ENCODE results near the gene FUT6.

FUT6 gene

DNA sequence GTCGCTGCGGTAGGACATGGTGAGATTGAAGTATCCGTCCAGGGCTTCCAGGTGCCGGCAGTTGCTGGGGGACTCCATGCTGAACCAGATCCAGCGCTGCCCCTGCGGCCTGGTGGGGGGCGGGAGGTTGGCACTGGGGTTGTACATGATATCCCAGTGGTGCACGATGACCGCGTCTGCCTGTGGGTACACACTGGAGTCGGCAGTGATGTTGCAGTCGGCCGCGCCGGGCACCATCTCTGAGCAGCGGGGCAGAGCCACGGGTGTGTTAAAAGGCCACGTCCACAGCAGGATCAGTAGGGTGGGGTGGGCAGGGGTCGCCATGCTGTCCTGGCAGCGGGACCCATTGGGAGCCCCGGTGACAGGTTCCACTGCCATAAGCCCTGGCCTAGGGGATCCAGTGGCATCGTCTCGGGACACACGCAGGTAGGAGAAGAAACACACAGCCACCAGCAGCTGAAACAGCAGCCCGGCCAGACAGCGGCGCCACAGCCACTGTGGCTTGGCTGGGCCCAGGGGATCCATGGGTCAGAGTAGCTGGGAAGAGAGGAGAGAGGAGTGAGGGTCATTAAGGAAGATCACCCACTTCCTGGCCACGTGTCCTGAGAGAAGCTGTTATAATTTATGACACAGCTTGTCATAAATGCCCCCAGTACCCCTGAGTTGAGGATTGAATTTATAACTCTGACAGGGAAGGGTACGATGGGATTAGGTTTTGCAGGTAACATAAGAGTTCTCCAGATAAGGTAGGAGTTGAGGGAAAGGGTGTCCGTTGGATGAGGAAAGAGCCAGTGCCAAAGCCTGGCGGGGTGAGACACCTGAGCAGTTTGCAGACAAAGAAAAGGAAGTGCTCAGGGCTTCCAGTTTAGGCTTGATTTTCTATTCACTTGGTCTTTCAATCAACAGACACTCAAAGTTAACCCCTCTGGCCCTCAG lies 28.0 kb upstream of the FUT6 start:
- H3K9me3 ChIP-seq (ENCODE audit: insufficient read depth, low read length) = no peaks in the 10 kb centered on the region
- H3K79me2 ChIP-seq (ENCODE audit: low read length) = no peaks in the 10 kb centered on the region
- no peak overlapping the region for H3K9ac ChIP-seq (ENCODE audit: low read length)
- H4K20me1 ChIP-seq (ENCODE audit: insufficient read depth, low read length) = no peaks in the 10 kb centered on the region
- H3K4me2 ChIP-seq (ENCODE audit: low read length) = no peak overlapping the region
- no peak overlapping the region for H3K4me3 ChIP-seq (ENCODE audit: low read length)
- H2AFZ ChIP-seq (ENCODE audit: low read depth, low read length) = no peak overlapping the region
- H3K27me3 ChIP-seq (ENCODE audit: low read depth, low read length) = no peaks in the 10 kb centered on the region; the same call in 1 of the 2 replicates
- H3K36me3 ChIP-seq (replicated peaks; ENCODE audit: low read depth, low read length) = no peaks in the 10 kb centered on the region
- H3K27ac ChIP-seq (ENCODE audit: low read length) = no peak overlapping the region
- H3K4me1 ChIP-seq (ENCODE audit: low read length) = no peaks in the 10 kb centered on the region
- TF ChIP-seq, protein P1, sequence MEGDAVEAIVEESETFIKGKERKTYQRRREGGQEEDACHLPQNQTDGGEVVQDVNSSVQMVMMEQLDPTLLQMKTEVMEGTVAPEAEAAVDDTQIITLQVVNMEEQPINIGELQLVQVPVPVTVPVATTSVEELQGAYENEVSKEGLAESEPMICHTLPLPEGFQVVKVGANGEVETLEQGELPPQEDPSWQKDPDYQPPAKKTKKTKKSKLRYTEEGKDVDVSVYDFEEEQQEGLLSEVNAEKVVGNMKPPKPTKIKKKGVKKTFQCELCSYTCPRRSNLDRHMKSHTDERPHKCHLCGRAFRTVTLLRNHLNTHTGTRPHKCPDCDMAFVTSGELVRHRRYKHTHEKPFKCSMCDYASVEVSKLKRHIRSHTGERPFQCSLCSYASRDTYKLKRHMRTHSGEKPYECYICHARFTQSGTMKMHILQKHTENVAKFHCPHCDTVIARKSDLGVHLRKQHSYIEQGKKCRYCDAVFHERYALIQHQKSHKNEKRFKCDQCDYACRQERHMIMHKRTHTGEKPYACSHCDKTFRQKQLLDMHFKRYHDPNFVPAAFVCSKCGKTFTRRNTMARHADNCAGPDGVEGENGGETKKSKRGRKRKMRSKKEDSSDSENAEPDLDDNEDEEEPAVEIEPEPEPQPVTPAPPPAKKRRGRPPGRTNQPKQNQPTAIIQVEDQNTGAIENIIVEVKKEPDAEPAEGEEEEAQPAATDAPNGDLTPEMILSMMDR (IDR thresholded peaks at IDR 0.05; ENCODE audit: low read depth, low read length) = no peak
- TF ChIP-seq EZH2phosphoT487 (IDR thresholded peaks at IDR 0.05; ENCODE audit: low read depth) = no peak

DNA sequence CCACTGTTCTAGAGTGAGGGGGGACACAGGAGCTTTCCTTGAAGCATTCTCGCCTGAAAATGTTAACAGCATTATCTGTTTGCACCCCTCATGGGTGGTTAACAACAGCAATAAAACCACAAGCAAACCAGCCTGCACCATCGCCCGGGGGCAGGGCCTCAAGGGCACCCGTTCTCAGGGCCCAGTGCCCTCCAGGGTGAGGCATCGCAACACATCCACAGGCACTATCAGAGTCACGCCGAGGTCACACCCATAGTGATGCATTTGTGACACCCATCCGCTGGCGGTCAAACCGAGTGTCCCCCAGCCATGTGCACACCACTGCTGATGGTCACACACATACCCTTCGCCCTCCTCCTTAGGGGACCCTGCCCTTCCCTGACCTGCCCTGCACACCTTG lies 26.3 kb upstream of the FUT6 start:
- no peaks in the 10 kb centered on the region for H3K36me3 ChIP-seq (replicated peaks; ENCODE audit: low read depth, low read length)
- H3K4me1 ChIP-seq (ENCODE audit: low read length) = no peaks in the 10 kb centered on the region
- no peaks in the 10 kb centered on the region for H3K9me3 ChIP-seq (ENCODE audit: insufficient read depth, low read length)
- H3K9ac ChIP-seq (ENCODE audit: low read length) = no peak overlapping the region
- no peak overlapping the region for H3K4me2 ChIP-seq (ENCODE audit: low read length)
- no peaks in the 10 kb centered on the region for H4K20me1 ChIP-seq (ENCODE audit: insufficient read depth, low read length)
- H3K4me3 ChIP-seq (ENCODE audit: low read length) = no peak overlapping the region
- H3K79me2 ChIP-seq (ENCODE audit: low read length) = no peaks in the 10 kb centered on the region
- TF ChIP-seq EZH2phosphoT487 (IDR thresholded peaks at IDR 0.05; ENCODE audit: low read depth) = no peak
- TF ChIP-seq, protein P1 (IDR thresholded peaks at IDR 0.05; ENCODE audit: low read depth, low read length) = no peak
- no peak overlapping the region for H2AFZ ChIP-seq (ENCODE audit: low read depth, low read length)
- no peaks in the 10 kb centered on the region; the same call in 1 of the 2 replicates for H3K27me3 ChIP-seq (ENCODE audit: low read depth, low read length)
- H3K27ac ChIP-seq (ENCODE audit: low read length) = no peak overlapping the region

- Histone ChIP-seq H4K20me1 (ENCODE audit: insufficient read depth, low read length) (no peaks in the 10 kb centered on the region), H3K4me2 (ENCODE audit: low read length) (no peak overlapping the region)
These were observed 25.4 kb upstream of the FUT6 start for GRCh38 chr19:5864725-5865486.

More at GRCh38 chr19:5864725-5865486, 25.4 kb upstream of the FUT6 start:
- H3K4me1 ChIP-seq (ENCODE audit: low read length) = no peaks in the 10 kb centered on the region
- no peak overlapping the region for H3K9ac ChIP-seq (ENCODE audit: low read length)
- no peak overlapping the region for H3K27ac ChIP-seq (ENCODE audit: low read length)
- H3K4me3 ChIP-seq (ENCODE audit: low read length) = no peak overlapping the region
- H3K79me2 ChIP-seq (ENCODE audit: low read length) = no peaks in the 10 kb centered on the region
- no peak overlapping the region for H2AFZ ChIP-seq (ENCODE audit: low read depth, low read length)
- H3K27me3 ChIP-seq (ENCODE audit: low read depth, low read length) = no peaks in the 10 kb centered on the region; the same call in 1 of the 2 replicates
- TF ChIP-seq, protein P1 (IDR thresholded peaks at IDR 0.05; ENCODE audit: low read depth, low read length) = no peak
- TF ChIP-seq EZH2phosphoT487 (IDR thresholded peaks at IDR 0.05; ENCODE audit: low read depth) = no peak
- no peaks in the 10 kb centered on the region for H3K36me3 ChIP-seq (replicated peaks; ENCODE audit: low read depth, low read length)
- no peaks in the 10 kb centered on the region for H3K9me3 ChIP-seq (ENCODE audit: insufficient read depth, low read length)
